IMR-90 (cell line): Measurements from ENCODE around the gene KLF9. TPM values are rescaled to one million over a fixed set of nuclear protein-coding genes. Genes with fewer than 3 reads are reported as not detected.

Experiments used
- ATAC-seq: fragments of 200-7000 bp; cut with Tn5 transposase; 2 replicates; pipeline ENCODE4 v1.9.1; 2020; ENCODE audit warnings: low read depth, mild to moderate bottlenecking, moderate library complexity
- BruUV-seq: library from RNA; stranded (reverse); fragments of 400-500 nt; replicated peaks from 2 replicates; lab custom pipeline; 2021; lab: Mats Ljungman, UMichigan
- CTCF ChIA-PET: fragments of 300-600 bp; formaldehyde crosslinking; extraction: SDS; loops from one replicate; lab custom pipeline; 2021; ENCODE audit warnings: antibody characterized with exemption; lab: Yijun Ruan, JAX
- POLR2A ChIA-PET: fragments of 300-600 bp; sonication (Branson Sonifier 250); formaldehyde crosslinking; loops from one replicate; lab custom pipeline; 2022; ENCODE audit warnings: antibody characterized with exemption; ENCODE audit not compliant: unreplicated experiment; lab: Charles Lee
- DNase-seq: peaks from one replicate; pipeline ENCODE4 v3.0.0; 2013
- H2AFZ ChIP-seq: replicated peaks from 2 replicates; pipeline ENCODE3; 2013; ENCODE audit warnings: low read length, mild to moderate bottlenecking; ENCODE audit not compliant: poor library complexity
- H2AK5ac ChIP-seq: 2 replicates; pipeline ENCODE4 v1.6.1; 2013; ENCODE audit warnings: low read depth, low read length, inconsistent platforms
- H2AK9ac ChIP-seq: replicated peaks from 2 replicates; pipeline ENCODE3; 2013; ENCODE audit warnings: mild to moderate bottlenecking, low read depth, low read length, moderate library complexity; ENCODE audit not compliant: poor library complexity
- H2BK120ac ChIP-seq: 2 replicates; pipeline ENCODE4 v1.6.1; 2013; ENCODE audit warnings: low read depth, low read length, inconsistent platforms
- H2BK15ac ChIP-seq: 3 replicates; pipeline ENCODE4 v1.6.1; 2013; ENCODE audit warnings: low read depth, low read length, inconsistent platforms
- H2BK20ac ChIP-seq: 2 replicates; pipeline ENCODE4 v1.6.1; 2013; ENCODE audit warnings: low read depth, mild to moderate bottlenecking, inconsistent platforms, low read length, moderate library complexity
- H2BK5ac ChIP-seq: 2 replicates; pipeline ENCODE4 v1.6.1; 2013; ENCODE audit warnings: mild to moderate bottlenecking, low read depth, low read length, inconsistent platforms; ENCODE audit not compliant: poor library complexity, severe bottlenecking
- H3K14ac ChIP-seq: replicated peaks from 2 replicates; pipeline ENCODE4 v1.6.1; 2013; ENCODE audit warnings: low read depth, low read length, inconsistent platforms
- H3K18ac ChIP-seq: 2 replicates; pipeline ENCODE4 v1.6.1; 2013; ENCODE audit warnings: low read depth, low read length, control low read depth
- H3K23ac ChIP-seq: 2 replicates; pipeline ENCODE4 v1.6.1; 2013; ENCODE audit warnings: low read depth, low read length, inconsistent platforms
- H3K27ac ChIP-seq: 2 replicates; pipeline ENCODE4 v1.5.1; 2013; ENCODE audit warnings: mild to moderate bottlenecking, control low read depth, low read length; ENCODE audit not compliant: insufficient read depth
- H3K27me3 ChIP-seq: 2 replicates; pipeline ENCODE4 v1.6.1; 2013; ENCODE audit warnings: low read length; ENCODE audit not compliant: control insufficient read depth, insufficient read depth
- H3K36me3 ChIP-seq: 2 replicates; pipeline ENCODE4 v1.6.1; 2013; ENCODE audit warnings: low read length, mixed read lengths; ENCODE audit not compliant: control insufficient read depth, insufficient read depth
- H3K4ac ChIP-seq: 2 replicates; pipeline ENCODE4 v1.6.1; 2013; ENCODE audit warnings: low read depth, low read length, inconsistent platforms
- H3K4me1 ChIP-seq: 2 replicates; pipeline ENCODE4 v1.6.1; 2013; ENCODE audit warnings: low read length, mixed read lengths; ENCODE audit not compliant: control insufficient read depth, insufficient read depth
- H3K4me2 ChIP-seq: 2 replicates; pipeline ENCODE4 v1.6.1; 2013; ENCODE audit warnings: low read depth, mild to moderate bottlenecking, control low read depth, low read length, moderate library complexity
- H3K4me3 ChIP-seq: 2 replicates; pipeline ENCODE4 v1.5.1; 2013; ENCODE audit warnings: low read depth, mild to moderate bottlenecking, control low read depth, low read length, moderate library complexity; ENCODE audit not compliant: insufficient read depth
- H3K56ac ChIP-seq: 2 replicates; pipeline ENCODE4 v1.6.1; 2013; ENCODE audit warnings: low read length, inconsistent platforms; ENCODE audit not compliant: insufficient read depth; ENCODE audit errors: extremely low read depth
- H3K79me1 ChIP-seq, 2 experiments: 2 replicates each; pipeline ENCODE4 v1.6.1; 2013; ENCODE audit warnings: low read length in 2 of 2, inconsistent platforms in 1 of 2, low read depth in 1 of 2
- H3K9ac ChIP-seq: 2 replicates; pipeline ENCODE4 v1.6.1; 2013; ENCODE audit warnings: low read depth, low read length, control low read depth
- H3K9me1 ChIP-seq: 2 replicates; pipeline ENCODE4 v1.6.1; 2013; ENCODE audit warnings: low read length, inconsistent platforms; ENCODE audit not compliant: insufficient read depth
- H3K9me3 ChIP-seq: 2 replicates; pipeline ENCODE4 v1.6.1; 2013; ENCODE audit warnings: low read length; ENCODE audit not compliant: control insufficient read depth, insufficient read depth
- H4K20me1 ChIP-seq: 2 replicates; pipeline ENCODE4 v1.6.1; 2013; ENCODE audit warnings: low read length, inconsistent platforms; ENCODE audit not compliant: insufficient read depth
- H4K5ac ChIP-seq: 2 replicates; pipeline ENCODE4 v1.6.1; 2013; ENCODE audit warnings: mild to moderate bottlenecking, low read depth, low read length, control low read depth
- H4K8ac ChIP-seq, 2 experiments: 2 replicates each; pipeline ENCODE4 v1.6.1; 2013; ENCODE audit warnings: low read depth in 2 of 2, low read length in 2 of 2, control low read depth in 1 of 2, inconsistent platforms in 1 of 2
- H4K91ac ChIP-seq: 2 replicates; pipeline ENCODE4 v1.6.1; 2013; ENCODE audit warnings: low read depth, low read length, inconsistent platforms; ENCODE audit not compliant: insufficient read depth
- CTCF ChIP-seq: conservative IDR thresholded peaks from 2 replicates; pipeline ENCODE4 v1.5.1; 2012; ENCODE audit warnings: mild to moderate bottlenecking, low read depth, low read length, improper control_type of control experiment
- ELK1 ChIP-seq: fragments of 150-350 bp; IDR thresholded peaks from 2 replicates; pipeline ENCODE4 v1.6.1; 2016; ENCODE audit warnings: low read depth, mild to moderate bottlenecking, low read length, moderate library complexity, borderline replicate concordance
- MAFK ChIP-seq: IDR thresholded peaks from 2 replicates; pipeline ENCODE4 v1.6.1; 2012; ENCODE audit warnings: low read depth, low read length, improper control_type of control experiment
- MAZ ChIP-seq: IDR thresholded peaks from 2 replicates; pipeline ENCODE4 v1.6.1; 2012; ENCODE audit warnings: low read depth, mild to moderate bottlenecking, low read length, improper control_type of control experiment, moderate library complexity, borderline replicate concordance
- NFE2L2 ChIP-seq: fragments of 150-350 bp; IDR thresholded peaks from 2 replicates; pipeline ENCODE4 v1.6.1; 2016; ENCODE audit warnings: low read depth, mild to moderate bottlenecking, low read length
- RAD21 ChIP-seq: IDR thresholded peaks from 2 replicates; pipeline ENCODE4 v1.6.1; 2012; ENCODE audit warnings: low read length, improper control_type of control experiment
- RCOR1 ChIP-seq: IDR thresholded peaks from 2 replicates; pipeline ENCODE4 v1.6.1; 2012; ENCODE audit warnings: mild to moderate bottlenecking, low read length, improper control_type of control experiment; ENCODE audit not compliant: insufficient replicate concordance
- RFX5 ChIP-seq: IDR thresholded peaks from 2 replicates; pipeline ENCODE4 v1.8.0; 2012; ENCODE audit warnings: low read depth, mild to moderate bottlenecking, low read length, moderate library complexity
- SMC3 ChIP-seq: fragments of 150-350 bp; IDR thresholded peaks from 2 replicates; pipeline ENCODE4 v1.6.1; 2016; ENCODE audit warnings: low read depth, mild to moderate bottlenecking, antibody characterized with exemption, low read length, moderate library complexity
- WGBS, 2 experiments: methylation state at CpG; one replicate each; pipeline versions ENCODE4 v1.1.5 to v1.1.7; 2013; ENCODE audit warnings: missing lambda C conversion rate in 2 of 2; ENCODE audit not compliant: insufficient read length in 1 of 2; ENCODE audit errors: extremely low coverage in 2 of 2; 5-methylcytosine and 5-hydroxymethylcytosine counted together
- dilution Hi-C: fragments of 300-500 bp; cut with HindIII; formaldehyde crosslinking; loops from one replicate; pipeline ENCODE4 v1.14.3; 2018; ENCODE audit warnings: low sequenced_read_pairs; ENCODE audit not compliant: unreplicated experiment
- in situ Hi-C: fragments of 300-500 bp; cut with MboI; formaldehyde crosslinking; loops from 3 replicates; pipeline ENCODE4 v1.14.3; 2019; ENCODE audit warnings: low sequenced_read_pairs, inconsistent platforms, mixed read lengths
- intact Hi-C: fragments of 100-400 bp; cut with micrococcal nuclease; formaldehyde crosslinking; loops from 2 replicates; pipeline ENCODE4 v1.10.0; 2022
- polyA plus RNA-seq, 3 experiments: library from polyadenylated mRNA; depleted of rRNA; stranded (reverse); fragments of >200 nt; gene quantifications; 2 replicates each; pipeline ENCODE4 v1.2.3, GENCODE V29; 2012; ENCODE audit warnings: low replicate concordance in 1 of 3
- total RNA-seq: library from RNA; depleted of rRNA; stranded (reverse); fragments of >200 nt; gene quantifications from 2 replicates; pipeline ENCODE4 v1.2.3, GENCODE V29; 2012

KLF9 gene
- total and polyA plus RNA-seq, 2 of the 4 experiments (the other 2 are of a cell fraction), result 4.1 to 7.5 TPM

GRCh38 chr9:70450738-70451137, 36.3 kb upstream of the KLF9 start:
- H3K56ac ChIP-seq, result no peak overlapping the region
- H4K91ac ChIP-seq, result no peak overlapping the region
- peaks cover 2% of the 10 kb centered on the region; the same call in 1 of the 2 replicates for H3K27me3 ChIP-seq
- dilution Hi-C loops (no loop called here), intact Hi-C loops (no loop called here), in situ Hi-C loops (no loop called here)
- no peak overlapping the region for H2BK120ac ChIP-seq
- no peak overlapping the region for H3K9ac ChIP-seq
- H4K8ac ChIP-seq, result no peak overlapping the region
- WGBS, 2 experiments, result no CpG with 5 or more reads among the region's 5 CpGs
- no peak overlapping the region for H2BK15ac ChIP-seq
- H3K27ac ChIP-seq, result no peak overlapping the region
- H3K4me2 ChIP-seq, result no peak overlapping the region
- ChIA-PET POLR2A (no interaction called here), CTCF (interaction anchor here (1.1 kb wide), 1 partner anchor 29 kb away, joined by 3 read pairs; no protein-coding TSS in a partner anchor)
- DNase-seq (no peak), ATAC-seq (no peak)
- H2AFZ ChIP-seq, result no peak overlapping the region
- no peaks in the 10 kb centered on the region for H3K79me1 ChIP-seq
- H3K9me1 ChIP-seq, result no peaks in the 10 kb centered on the region
- H3K9me3 ChIP-seq, result no peaks in the 10 kb centered on the region
- H3K23ac ChIP-seq, result no peak overlapping the region
- no peak overlapping the region for H3K4me3 ChIP-seq
- no peak overlapping the region for H2AK5ac ChIP-seq
- H4K5ac ChIP-seq, result no peak overlapping the region
- H3K4ac ChIP-seq, result no peak overlapping the region
- no TSS peak for BruUV-seq
- no peak overlapping the region for H2AK9ac ChIP-seq
- no peak overlapping the region for H3K14ac ChIP-seq
- H3K18ac ChIP-seq, result no peak overlapping the region
- H2BK20ac ChIP-seq, result no peak overlapping the region
- peaks cover under 1% of the 10 kb centered on the region; the same call in 1 of the 2 replicates for H3K4me1 ChIP-seq
- no peak overlapping the region for H2BK5ac ChIP-seq
- no peaks in the 10 kb centered on the region for H3K36me3 ChIP-seq
- TF ChIP-seq CTCF (no peak), MAZ (no peak), ELK1 (no peak), MAFK (no peak), NFE2L2 (no peak), RAD21 (no peak), RFX5 (no peak), SMC3 (no peak), RCOR1 (no peak)
- no peaks in the 10 kb centered on the region for H4K20me1 ChIP-seq
